ENCODE results near the gene IGFBP2.

Gene IGFBP2

DNA sequence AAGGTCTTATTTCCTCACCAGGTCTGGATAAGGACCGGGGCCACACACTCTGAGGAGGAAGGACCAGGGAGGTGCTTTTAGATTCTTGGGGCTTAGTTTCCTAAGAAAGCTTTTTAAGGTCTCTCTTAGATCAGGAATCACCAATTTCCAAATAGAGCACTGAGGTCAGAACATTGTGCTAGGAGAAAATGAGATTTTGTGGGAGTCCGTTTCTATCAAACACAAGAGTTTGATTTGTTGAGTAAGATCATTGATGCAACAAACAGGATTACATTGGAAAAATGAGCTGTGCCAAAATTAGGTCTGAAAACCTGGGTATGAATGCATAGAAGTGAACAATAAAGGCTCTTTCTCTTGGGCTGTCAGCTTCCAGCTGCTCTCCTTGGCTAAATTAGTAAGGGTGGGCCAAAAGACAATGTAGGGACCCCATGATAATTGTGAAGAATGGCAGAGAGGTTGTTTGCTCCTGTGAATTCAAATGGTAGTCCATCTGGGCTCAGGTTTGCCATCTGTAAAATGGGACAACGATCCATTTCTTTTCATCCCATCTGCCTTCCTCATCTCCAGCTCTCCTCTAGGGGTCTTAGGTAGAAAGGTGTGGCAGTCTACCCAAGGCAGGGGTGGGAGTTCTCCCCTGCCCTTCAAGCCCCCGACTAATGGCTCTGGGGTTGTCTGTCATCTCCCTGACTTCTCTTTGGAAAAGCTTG is 20.0 kb downstream of the IGFBP2 start:
- no peak for TF ChIP-seq CTCF (IDR thresholded peaks at IDR 0.05; ENCODE audit: borderline replicate concordance, control extremely low read depth, extremely low read depth, insufficient read depth, missing control alignments)
- in situ Hi-C loops (cut with MboI; ENCODE audit: low sequenced_read_pairs, unreplicated experiment) = loop anchor here (25.0 kb wide), 1 partner anchor 441 kb away; no protein-coding TSS in a partner anchor
- DNase-seq (ENCODE audit: low spot score) = no peak

GRCh38 chr2:216653931-216654365 is 20.7 kb downstream of the IGFBP2 start:
- TF ChIP-seq CTCF (IDR thresholded peaks at IDR 0.05; ENCODE audit: borderline replicate concordance, control extremely low read depth, extremely low read depth, insufficient read depth, missing control alignments) = no peak
- in situ Hi-C loops (cut with MboI; ENCODE audit: low sequenced_read_pairs, unreplicated experiment) = loop anchor here (25.0 kb wide), 1 partner anchor 442 kb away; no protein-coding TSS in a partner anchor
- DNase-seq (ENCODE audit: low spot score) = no peak

DNA sequence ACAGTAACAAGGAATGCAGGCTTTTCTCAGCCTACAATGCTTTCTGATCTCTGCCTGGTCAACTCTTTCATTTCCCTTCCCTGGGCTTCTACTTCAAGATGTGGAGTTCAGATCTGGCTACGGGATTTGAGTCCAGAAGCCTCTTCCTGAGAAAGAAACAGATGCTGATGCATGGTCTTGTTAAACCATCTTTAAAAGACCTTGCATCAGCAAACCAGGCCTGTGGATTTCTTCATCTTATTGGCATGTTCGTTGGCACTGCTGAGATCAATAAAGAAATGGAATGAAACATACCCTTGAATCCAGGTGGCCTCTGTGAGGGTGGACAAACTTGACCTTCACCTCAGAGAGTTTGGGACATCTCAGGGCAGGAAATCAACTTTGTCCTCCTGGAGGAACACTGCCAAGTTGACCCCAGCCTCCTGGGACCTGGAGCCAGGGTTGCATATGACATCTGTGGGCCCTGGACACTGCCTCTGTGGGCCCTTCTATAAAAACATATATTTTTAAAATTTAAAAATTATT is 21.4 kb downstream of the IGFBP2 start:
- DNase-seq (ENCODE audit: low spot score) = no peak
- in situ Hi-C loops (cut with MboI; ENCODE audit: low sequenced_read_pairs, unreplicated experiment) = loop anchor here (25.0 kb wide), 1 partner anchor 442 kb away; no protein-coding TSS in a partner anchor
- TF ChIP-seq CTCF (IDR thresholded peaks at IDR 0.05; ENCODE audit: borderline replicate concordance, control extremely low read depth, extremely low read depth, insufficient read depth, missing control alignments) = no peak

DNA sequence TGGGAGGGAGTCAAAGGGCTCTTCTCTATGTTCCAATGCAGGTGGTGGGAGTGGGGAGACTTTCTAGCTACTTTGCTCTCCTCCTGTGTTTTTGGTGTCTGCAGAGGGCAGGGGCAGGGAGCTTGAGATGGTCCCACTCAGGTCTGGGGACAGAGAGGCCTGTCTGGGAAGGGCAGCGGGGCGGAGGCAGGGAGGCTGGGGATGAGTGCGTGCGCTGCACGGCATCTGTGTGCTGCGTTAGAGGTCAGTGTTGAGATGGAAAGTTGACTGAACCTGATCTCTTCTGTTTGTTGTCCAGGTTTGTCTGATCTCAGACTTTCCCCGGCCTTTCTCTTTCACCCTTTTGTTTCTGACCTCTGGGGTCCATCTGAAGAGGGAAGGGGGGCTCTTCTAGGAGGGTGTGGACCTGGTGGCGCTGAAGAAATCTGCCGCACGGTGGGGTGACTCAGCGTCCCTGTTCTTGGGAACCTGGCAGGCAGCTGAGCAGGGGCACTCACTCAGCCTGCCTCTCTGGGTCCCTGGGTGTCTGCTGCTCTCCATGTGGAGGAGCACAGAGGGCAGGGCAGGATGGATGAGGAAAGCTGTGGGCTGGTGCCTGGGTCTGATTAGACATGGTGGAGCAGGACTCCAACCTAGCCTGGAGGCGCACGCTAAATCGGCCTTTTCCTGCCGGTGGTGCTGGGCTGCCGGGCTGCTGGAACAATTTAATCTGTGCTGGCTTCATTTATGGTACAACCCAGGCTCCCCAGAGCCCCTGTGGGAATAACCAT is 24.1 kb downstream of the IGFBP2 start:
- DNase-seq (ENCODE audit: low spot score) = no peak
- TF ChIP-seq CTCF (IDR thresholded peaks at IDR 0.05; ENCODE audit: borderline replicate concordance, control extremely low read depth, extremely low read depth, insufficient read depth, missing control alignments) = no peak
- in situ Hi-C loops (cut with MboI; ENCODE audit: low sequenced_read_pairs, unreplicated experiment) = loop anchor here (25.0 kb wide), 1 partner anchor 445 kb away; no protein-coding TSS in a partner anchor

DNA sequence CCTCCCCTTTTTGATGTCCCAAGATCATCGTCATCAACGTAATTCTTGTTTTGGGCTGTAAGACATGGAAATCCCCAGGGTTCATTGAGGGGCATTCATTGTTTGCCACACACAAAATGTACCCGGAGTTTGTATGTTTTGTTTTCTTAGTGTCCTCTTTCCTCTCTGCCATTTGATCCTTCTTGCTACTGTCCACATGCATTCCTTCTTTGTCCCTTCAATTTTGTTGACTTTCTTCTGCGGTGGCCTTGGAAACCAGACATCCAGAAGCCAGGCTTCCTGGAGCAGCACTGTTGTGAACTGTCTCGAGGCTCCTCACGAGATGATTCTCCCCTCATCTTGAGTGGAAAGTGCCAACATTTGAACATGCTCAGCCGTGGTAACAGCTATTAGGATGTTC is 24.8 kb downstream of the IGFBP2 start:
- in situ Hi-C loops (cut with MboI; ENCODE audit: low sequenced_read_pairs, unreplicated experiment) = loop anchor here (25.0 kb wide), 1 partner anchor 446 kb away; no protein-coding TSS in a partner anchor
- no peak for TF ChIP-seq CTCF (IDR thresholded peaks at IDR 0.05; ENCODE audit: borderline replicate concordance, control extremely low read depth, extremely low read depth, insufficient read depth, missing control alignments)
- DNase-seq (ENCODE audit: low spot score) = no peak

GRCh38 chr2:216658757-216659156 is 25.5 kb downstream of the IGFBP2 start:
- in situ Hi-C loops (cut with MboI; ENCODE audit: low sequenced_read_pairs, unreplicated experiment) = loop anchor here (25.0 kb wide), 1 partner anchor 446 kb away; no protein-coding TSS in a partner anchor
- no peak for TF ChIP-seq CTCF (IDR thresholded peaks at IDR 0.05; ENCODE audit: borderline replicate concordance, control extremely low read depth, extremely low read depth, insufficient read depth, missing control alignments)
- no peak for DNase-seq (ENCODE audit: low spot score)
